ENCODE results near the gene OAS3. TPM values are rescaled to one million over a fixed set of nuclear protein-coding genes. Genes with fewer than 3 reads are reported as not detected.
"Not testable (repeated sequence)": the region's sequence is repeated elsewhere in the genome, so short reads cannot be mapped to it uniquely, and the experiment has no call there.

Gene OAS3
- total RNA-seq, 1 donor from 2014 or later = 27.2 TPM

DNA sequence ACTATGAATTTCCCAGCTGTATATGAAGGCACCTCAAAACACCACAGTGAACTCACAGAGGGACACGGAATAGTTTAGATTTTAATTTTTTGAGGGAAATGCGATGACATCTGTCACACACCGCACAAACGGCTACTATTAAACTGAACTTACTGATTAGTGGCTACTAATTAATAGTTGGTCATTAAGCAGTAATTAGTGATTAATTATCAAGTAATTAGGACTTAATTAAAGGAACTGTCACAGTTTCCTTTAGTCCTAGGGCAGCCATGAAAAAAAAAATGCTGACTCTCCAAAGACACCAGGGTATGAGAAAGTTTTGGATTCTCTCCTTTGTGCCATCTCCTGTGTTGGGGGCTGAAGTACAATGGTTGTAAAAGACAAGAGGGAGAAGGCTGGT, 28.6 kb upstream of the OAS3 start:
- Mint-ChIP-seq H3K27me3 (no peaks in the 10 kb centered on the region), H3K4me3 (no peak overlapping the region), H3K4me1 (peaks cover 75% of the 10 kb centered on the region), H3K27ac (peak overlapping the region; percentile 92), H3K36me3 (ENCODE audit: low read depth) (peaks cover 56% of the 10 kb centered on the region), H3K9me3 (peaks cover 11% of the 10 kb centered on the region)
- ATAC-seq (ENCODE audit: low read depth) (no peak), DNase-seq (no peak)
- ChIA-PET POLR2A (no interaction called here), CTCF (interaction anchor here (0.6 kb wide), 1 partner anchor 404 kb away, joined by 3 read pairs; no protein-coding TSS in a partner anchor)
- TF ChIP-seq, protein P1, sequence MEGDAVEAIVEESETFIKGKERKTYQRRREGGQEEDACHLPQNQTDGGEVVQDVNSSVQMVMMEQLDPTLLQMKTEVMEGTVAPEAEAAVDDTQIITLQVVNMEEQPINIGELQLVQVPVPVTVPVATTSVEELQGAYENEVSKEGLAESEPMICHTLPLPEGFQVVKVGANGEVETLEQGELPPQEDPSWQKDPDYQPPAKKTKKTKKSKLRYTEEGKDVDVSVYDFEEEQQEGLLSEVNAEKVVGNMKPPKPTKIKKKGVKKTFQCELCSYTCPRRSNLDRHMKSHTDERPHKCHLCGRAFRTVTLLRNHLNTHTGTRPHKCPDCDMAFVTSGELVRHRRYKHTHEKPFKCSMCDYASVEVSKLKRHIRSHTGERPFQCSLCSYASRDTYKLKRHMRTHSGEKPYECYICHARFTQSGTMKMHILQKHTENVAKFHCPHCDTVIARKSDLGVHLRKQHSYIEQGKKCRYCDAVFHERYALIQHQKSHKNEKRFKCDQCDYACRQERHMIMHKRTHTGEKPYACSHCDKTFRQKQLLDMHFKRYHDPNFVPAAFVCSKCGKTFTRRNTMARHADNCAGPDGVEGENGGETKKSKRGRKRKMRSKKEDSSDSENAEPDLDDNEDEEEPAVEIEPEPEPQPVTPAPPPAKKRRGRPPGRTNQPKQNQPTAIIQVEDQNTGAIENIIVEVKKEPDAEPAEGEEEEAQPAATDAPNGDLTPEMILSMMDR (IDR thresholded peaks at IDR 0.05) = no peak
- intact Hi-C loops (cut with micrococcal nuclease) = no loop called here

DNA sequence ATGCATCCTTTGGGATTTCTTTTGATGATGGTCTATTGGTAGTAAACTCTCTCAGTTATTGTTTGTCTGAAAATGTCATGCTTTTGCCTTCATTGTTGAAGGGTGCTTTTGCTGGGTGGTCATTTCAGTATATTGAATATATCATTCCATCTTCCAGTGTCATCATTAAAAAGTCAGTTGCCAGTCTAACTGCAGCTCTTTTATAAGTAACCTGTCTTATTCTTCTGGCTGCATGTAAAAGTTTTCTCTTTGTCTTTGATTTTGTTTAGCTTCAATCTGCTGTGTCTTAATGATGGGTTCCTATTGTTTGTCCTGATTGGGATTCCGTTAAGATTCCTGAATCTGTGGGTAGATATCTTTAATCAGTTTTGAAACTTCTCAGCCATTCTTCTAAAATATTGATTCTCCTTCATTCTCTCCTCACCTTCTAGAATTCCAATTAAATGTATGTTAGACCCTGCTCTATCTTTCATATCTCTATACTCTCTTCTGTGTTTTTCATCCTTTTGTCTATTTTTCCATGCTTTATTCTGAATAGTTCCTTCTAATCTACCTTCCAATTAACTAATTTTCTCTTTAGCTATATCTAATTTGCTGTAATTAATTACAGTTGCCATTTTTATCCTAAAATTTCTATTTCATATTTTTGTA, 25.1 kb upstream of the OAS3 start:
- H3K4me3 Mint-ChIP-seq = no peak overlapping the region
- H3K27me3 Mint-ChIP-seq = no peaks in the 10 kb centered on the region
- DNase-seq (no peak), ATAC-seq (ENCODE audit: low read depth) (no peak)
- H3K27ac Mint-ChIP-seq = no peak overlapping the region
- intact Hi-C loops (cut with micrococcal nuclease) = no loop called here
- POLR2A ChIA-PET = interaction anchor here (0.7 kb wide), 1 partner anchor 65 kb away, joined by 3 read pairs; the partner anchor contains the start of gene OAS2
- H3K36me3 Mint-ChIP-seq (ENCODE audit: low read depth) = peaks cover 89% of the 10 kb centered on the region
- peaks cover 11% of the 10 kb centered on the region for H3K9me3 Mint-ChIP-seq
- CTCF ChIA-PET = interaction anchor here (1.5 kb wide), 1 partner anchor 13 kb away, joined by 5 read pairs; no protein-coding TSS in a partner anchor
- TF ChIP-seq, protein P1 (IDR thresholded peaks at IDR 0.05) = no peak
- H3K4me1 Mint-ChIP-seq = peaks cover 56% of the 10 kb centered on the region

DNA sequence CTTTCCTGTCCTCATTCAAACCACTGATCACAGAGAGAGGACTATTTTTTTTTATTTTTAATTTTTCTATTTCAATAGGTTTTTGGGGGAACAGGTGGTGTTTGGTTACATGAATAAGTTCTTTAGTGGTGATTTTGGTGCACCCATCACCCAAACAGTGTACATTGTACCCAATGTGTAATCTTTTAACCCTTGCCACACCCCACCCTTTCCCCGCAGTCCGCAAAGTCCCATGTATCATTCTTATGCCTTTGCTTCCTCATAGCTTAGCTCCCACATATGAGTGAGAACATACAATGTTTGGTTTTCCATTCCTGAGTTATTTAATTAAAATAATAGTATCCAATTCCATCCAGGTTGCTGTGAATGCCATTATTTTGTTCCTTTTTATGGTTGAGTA, 24.4 kb upstream of the OAS3 start:
- ChIA-PET CTCF (interaction anchor here (1.5 kb wide), 1 partner anchor 14 kb away, joined by 5 read pairs; no protein-coding TSS in a partner anchor), POLR2A (interaction anchor here (0.7 kb wide), 1 partner anchor 64 kb away, joined by 3 read pairs; the partner anchor contains the start of gene OAS2)
- H3K27ac Mint-ChIP-seq; H3K27me3 Mint-ChIP-seq; DNase-seq; intact Hi-C loops (cut with micrococcal nuclease); H3K4me3 Mint-ChIP-seq; ATAC-seq (ENCODE audit: low read depth): not testable (repeated sequence)
- peaks cover 48% of the 10 kb centered on the region for H3K4me1 Mint-ChIP-seq
- H3K36me3 Mint-ChIP-seq (ENCODE audit: low read depth) = peaks cover 90% of the 10 kb centered on the region
- H3K9me3 Mint-ChIP-seq = peaks cover 11% of the 10 kb centered on the region

DNA sequence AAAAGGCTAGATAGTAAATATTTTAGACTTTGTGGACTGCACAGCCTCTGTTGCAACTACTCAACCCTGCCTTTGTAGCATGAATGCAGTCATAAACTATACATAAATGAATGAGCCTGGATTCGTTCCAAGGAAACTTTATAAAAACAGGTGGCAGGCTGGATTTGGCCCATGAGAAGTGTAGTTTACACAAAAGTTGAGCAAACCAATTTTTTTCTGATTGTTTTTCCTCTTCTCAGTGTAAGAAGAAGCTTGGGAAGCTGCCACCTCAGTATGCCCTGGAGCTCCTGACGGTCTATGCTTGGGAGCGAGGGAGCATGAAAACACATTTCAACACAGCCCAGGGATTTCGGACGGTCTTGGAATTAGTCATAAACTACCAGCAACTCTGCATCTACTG, 22.0 kb upstream of the OAS3 start:
- intact Hi-C loops (cut with micrococcal nuclease) = no loop called here
- ATAC-seq (ENCODE audit: low read depth) = no peak
- Mint-ChIP-seq H3K27me3 (no peaks in the 10 kb centered on the region), H3K9me3 (peaks cover 11% of the 10 kb centered on the region), H3K4me1 (peaks cover 26% of the 10 kb centered on the region), H3K4me3 (no peak overlapping the region), H3K36me3 (ENCODE audit: low read depth) (peaks cover 93% of the 10 kb centered on the region), H3K27ac (no peak overlapping the region)
- TF ChIP-seq, protein P1 (IDR thresholded peaks at IDR 0.05) = no peak
- no peak for DNase-seq
- POLR2A ChIA-PET = interaction anchor here (1.4 kb wide), 1 partner anchor 10 kb away, joined by 7 read pairs; the partner anchor contains the start of gene OAS1
- CTCF ChIA-PET = interaction anchor here (0.7 kb wide), 1 partner anchor 13 kb away, joined by 4 read pairs; no protein-coding TSS in a partner anchor

DNA sequence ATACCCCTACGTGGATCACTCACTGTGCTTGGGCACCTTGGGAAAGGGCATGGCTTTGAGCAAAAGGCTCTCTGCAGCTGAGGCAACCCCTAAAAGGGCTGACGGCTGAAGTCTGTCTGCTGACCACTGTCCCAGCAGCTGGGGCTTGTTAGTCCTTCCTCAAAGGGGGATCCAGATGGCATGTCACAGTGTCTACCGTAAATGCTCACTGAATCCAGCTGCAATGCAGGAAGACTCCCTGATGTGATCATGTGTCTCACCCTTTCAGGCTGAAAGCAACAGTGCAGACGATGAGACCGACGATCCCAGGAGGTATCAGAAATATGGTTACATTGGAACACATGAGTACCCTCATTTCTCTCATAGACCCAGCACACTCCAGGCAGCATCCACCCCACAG, 19.2 kb upstream of the OAS3 start:
- no peak overlapping the region for H3K4me3 Mint-ChIP-seq
- H3K27me3 Mint-ChIP-seq = no peaks in the 10 kb centered on the region
- DNase-seq = no peak
- ATAC-seq (ENCODE audit: low read depth) = no peak
- POLR2A ChIA-PET = no interaction called here
- H3K9me3 Mint-ChIP-seq = no peaks in the 10 kb centered on the region
- H3K36me3 Mint-ChIP-seq (ENCODE audit: low read depth) = peaks cover 90% of the 10 kb centered on the region
- H3K4me1 Mint-ChIP-seq = peaks cover 24% of the 10 kb centered on the region
- TF ChIP-seq, protein P1 (IDR thresholded peaks at IDR 0.05) = no peak
- CTCF ChIA-PET = no interaction called here
- intact Hi-C loops (cut with micrococcal nuclease) = no loop called here
- H3K27ac Mint-ChIP-seq = no peak overlapping the region

All from activated B cell treated with CpG ODN at 0.5 μM for 24 hours (primary cell).